Left ventricle myocardium inferior (tissue), 1 donor: ENCODE results near the gene ELOVL1. TPM values are rescaled to one million over a fixed set of nuclear protein-coding genes. Genes with fewer than 3 reads are reported as not detected.

Source experiments
- DNase-seq: peaks from one replicate; pipeline ENCODE4 v3.0.0-alpha.2; 2020
- H3K27ac ChIP-seq: fragments of 200-600 bp; replicated peaks from 2 replicates; pipeline ENCODE4 v1.8.0; 2021
- H3K27me3 ChIP-seq: fragments of 200-600 bp; 2 replicates; pipeline ENCODE4 v1.8.0; 2021; ENCODE audit warnings: low read depth
- H3K36me3 ChIP-seq: fragments of 200-600 bp; 2 replicates; pipeline ENCODE4 v1.8.0; 2021
- H3K4me1 ChIP-seq: fragments of 200-600 bp; 2 replicates; pipeline ENCODE4 v1.8.0; 2021
- H3K4me3 ChIP-seq: fragments of 200-600 bp; 2 replicates; pipeline ENCODE4 v1.8.0; 2021; ENCODE audit warnings: mild to moderate bottlenecking, moderate library complexity
- H3K9me3 ChIP-seq: fragments of 200-600 bp; replicated peaks from 2 replicates; pipeline ENCODE4 v1.8.0; 2021
- CTCF ChIP-seq: fragments of 200-600 bp; IDR thresholded peaks from 2 replicates; pipeline ENCODE4 v1.8.0; 2021; ENCODE audit warnings: antibody characterized with exemption, mild to moderate bottlenecking, borderline replicate concordance
- intact Hi-C: fragments of 100-400 bp; cut with micrococcal nuclease; formaldehyde crosslinking; loops from one replicate; pipeline ENCODE4 v1.11.0; 2022
- total RNA-seq: library from RNA; stranded (reverse); fragmentation: NEBNext Ultra II Directional; extraction: Animal tissue kit (Norgen Biotek cat#: 25700); gene quantifications from one replicate; pipeline ENCODE4 v1.2.1, GENCODE V29; 2021
- donor health status: DM: no; HTN: yes; CAD: no; lungs with severe emphysema.

The ELOVL1 gene
- total RNA-seq, 1 donor from 2014 or later, result 26.7 TPM

- intact Hi-C loops, result no loop called here
Observed at GRCh38 chr1:43395523-43395922, 27.7 kb upstream of the ELOVL1 start.

GRCh38 chr1:43392702-43393101 lies 24.9 kb upstream of the ELOVL1 start:
- Histone ChIP-seq H3K27ac (no peak overlapping the region), H3K36me3 (peaks cover 20% of the 10 kb centered on the region), H3K27me3 (no peaks in the 10 kb centered on the region), H3K4me1 (peaks cover 37% of the 10 kb centered on the region), H3K4me3 (no peak overlapping the region), H3K9me3 (no peaks in the 10 kb centered on the region)
- no peak for DNase-seq
- TF ChIP-seq CTCF, result no peak
- intact Hi-C loops, result no loop called here

More at GRCh38 chr1:43395523-43395922, 27.7 kb upstream of the ELOVL1 start:
- no peak for TF ChIP-seq CTCF
- DNase-seq, result no peak
- Histone ChIP-seq H3K27me3 (no peaks in the 10 kb centered on the region), H3K27ac (no peak overlapping the region), H3K9me3 (no peaks in the 10 kb centered on the region), H3K36me3 (peaks cover 20% of the 10 kb centered on the region), H3K4me1 (peaks cover 10% of the 10 kb centered on the region), H3K4me3 (no peak overlapping the region)

GRCh38 chr1:43389326-43390313 lies 21.8 kb upstream of the ELOVL1 start, which contains the start of the genes MED8 and SZT2:
Gene MED8 (minus strand): TSS chr1:43389800. CDS start chr1:43389764, 36 bp downstream.
Gene SZT2 (plus strand): TSS chr1:43389899. CDS start chr1:43389969, 70 bp downstream.
- TF ChIP-seq CTCF, result no peak
- Histone ChIP-seq H3K4me3 (peak within 1 kb of the TSS; percentile 90), H3K36me3 (peaks cover 35% of the 10 kb centered on the region), H3K27me3 (no peaks in the 10 kb centered on the region), H3K27ac (peak within 1 kb of the TSS; percentile 89), H3K4me1 (peaks cover 44% of the 10 kb centered on the region), H3K9me3 (no peaks in the 10 kb centered on the region)
- intact Hi-C loops, result loop anchor here (10.0 kb wide), 1 partner anchor 165 kb away; no protein-coding TSS in a partner anchor
- peak; percentile 95 for DNase-seq

GRCh38 chr1:43388613-43389012 lies 20.8 kb upstream of the ELOVL1 start:
- Histone ChIP-seq H3K27ac (no peak overlapping the region), H3K9me3 (no peaks in the 10 kb centered on the region), H3K4me1 (peaks cover 47% of the 10 kb centered on the region), H3K27me3 (no peaks in the 10 kb centered on the region), H3K4me3 (peak overlapping the region; percentile 90), H3K36me3 (peaks cover 39% of the 10 kb centered on the region)
- intact Hi-C loops, result loop anchor here (10.0 kb wide), 1 partner anchor 164 kb away; no protein-coding TSS in a partner anchor
- DNase-seq, result no peak
- TF ChIP-seq CTCF, result no peak

- DNase-seq, result no peak
- no peaks in the 10 kb centered on the region for H3K9me3 ChIP-seq
- peaks cover 45% of the 10 kb centered on the region for H3K36me3 ChIP-seq
- TF ChIP-seq CTCF, result no peak
- H3K27ac ChIP-seq, result no peak overlapping the region
- peaks cover 52% of the 10 kb centered on the region for H3K4me1 ChIP-seq
- H3K4me3 ChIP-seq, result peak overlapping the region; percentile 90
- intact Hi-C loops, result loop anchor here (10.0 kb wide), 1 partner anchor 163 kb away; no protein-coding TSS in a partner anchor
- H3K27me3 ChIP-seq, result no peaks in the 10 kb centered on the region
Observed at GRCh38 chr1:43387976-43388599, 20.3 kb upstream of the ELOVL1 start.
